ENCODE measurements around the gene CXCR5.

Gene CXCR5

GRCh38 chr11:118892514-118892913, 8.8 kb downstream of the CXCR5 start:
- no peak overlapping the region for H3K4me2 ChIP-seq (ENCODE audit: low read length)
- H3K9ac ChIP-seq (ENCODE audit: low read depth, low read length): no peak overlapping the region
- peaks cover 28% of the 10 kb centered on the region for H3K4me1 ChIP-seq (ENCODE audit: control insufficient read depth, insufficient read depth, low read length)
- H3K4me3 ChIP-seq (ENCODE audit: low read length): no peak overlapping the region
- H3K27me3 ChIP-seq (ENCODE audit: control insufficient read depth, insufficient read depth, low read length): no peaks in the 10 kb centered on the region
- peaks cover 9% of the 10 kb centered on the region for H3K36me3 ChIP-seq (ENCODE audit: insufficient read depth, low read length)
- H3K9me3 ChIP-seq (replicated peaks; ENCODE audit: low read length): no peaks in the 10 kb centered on the region

- no peak overlapping the region for H3K9ac ChIP-seq (ENCODE audit: low read depth, low read length)
- H3K4me3 ChIP-seq (ENCODE audit: low read length): no peak overlapping the region
- no peak overlapping the region for H3K4me2 ChIP-seq (ENCODE audit: low read length)
- no peaks in the 10 kb centered on the region for H3K9me3 ChIP-seq (replicated peaks; ENCODE audit: low read length)
- H3K4me1 ChIP-seq (ENCODE audit: control insufficient read depth, insufficient read depth, low read length): peaks cover 23% of the 10 kb centered on the region
- no peaks in the 10 kb centered on the region for H3K27me3 ChIP-seq (ENCODE audit: control insufficient read depth, insufficient read depth, low read length)
- peaks cover 13% of the 10 kb centered on the region for H3K36me3 ChIP-seq (ENCODE audit: insufficient read depth, low read length)
These were observed 9.3 kb downstream of the CXCR5 start for GRCh38 chr11:118892964-118893363.

DNA sequence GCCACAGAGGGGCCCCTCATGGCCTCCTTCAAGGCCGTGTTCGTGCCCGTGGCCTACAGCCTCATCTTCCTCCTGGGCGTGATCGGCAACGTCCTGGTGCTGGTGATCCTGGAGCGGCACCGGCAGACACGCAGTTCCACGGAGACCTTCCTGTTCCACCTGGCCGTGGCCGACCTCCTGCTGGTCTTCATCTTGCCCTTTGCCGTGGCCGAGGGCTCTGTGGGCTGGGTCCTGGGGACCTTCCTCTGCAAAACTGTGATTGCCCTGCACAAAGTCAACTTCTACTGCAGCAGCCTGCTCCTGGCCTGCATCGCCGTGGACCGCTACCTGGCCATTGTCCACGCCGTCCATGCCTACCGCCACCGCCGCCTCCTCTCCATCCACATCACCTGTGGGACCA, 10.0 kb downstream of the CXCR5 start:
- no peak overlapping the region for H3K9ac ChIP-seq (ENCODE audit: low read depth, low read length)
- H3K36me3 ChIP-seq (ENCODE audit: insufficient read depth, low read length): peaks cover 18% of the 10 kb centered on the region
- no peaks in the 10 kb centered on the region for H3K27me3 ChIP-seq (ENCODE audit: control insufficient read depth, insufficient read depth, low read length)
- H3K4me3 ChIP-seq (ENCODE audit: low read length): no peak overlapping the region
- H3K4me1 ChIP-seq (ENCODE audit: control insufficient read depth, insufficient read depth, low read length): peaks cover 16% of the 10 kb centered on the region
- H3K4me2 ChIP-seq (ENCODE audit: low read length): no peak overlapping the region
- no peaks in the 10 kb centered on the region for H3K9me3 ChIP-seq (replicated peaks; ENCODE audit: low read length)

- Histone ChIP-seq H3K4me1 (ENCODE audit: control insufficient read depth, insufficient read depth, low read length) (peaks cover 13% of the 10 kb centered on the region), H3K36me3 (ENCODE audit: insufficient read depth, low read length) (peaks cover 21% of the 10 kb centered on the region), H3K4me3 (ENCODE audit: low read length) (no peak overlapping the region), H3K9me3 (replicated peaks; ENCODE audit: low read length) (no peaks in the 10 kb centered on the region), H3K9ac (ENCODE audit: low read depth, low read length) (no peak overlapping the region), H3K27me3 (ENCODE audit: control insufficient read depth, insufficient read depth, low read length) (no peaks in the 10 kb centered on the region), H3K4me2 (ENCODE audit: low read length) (no peak overlapping the region)
These were observed 10.5 kb downstream of the CXCR5 start for GRCh38 chr11:118894192-118894591.

DNA sequence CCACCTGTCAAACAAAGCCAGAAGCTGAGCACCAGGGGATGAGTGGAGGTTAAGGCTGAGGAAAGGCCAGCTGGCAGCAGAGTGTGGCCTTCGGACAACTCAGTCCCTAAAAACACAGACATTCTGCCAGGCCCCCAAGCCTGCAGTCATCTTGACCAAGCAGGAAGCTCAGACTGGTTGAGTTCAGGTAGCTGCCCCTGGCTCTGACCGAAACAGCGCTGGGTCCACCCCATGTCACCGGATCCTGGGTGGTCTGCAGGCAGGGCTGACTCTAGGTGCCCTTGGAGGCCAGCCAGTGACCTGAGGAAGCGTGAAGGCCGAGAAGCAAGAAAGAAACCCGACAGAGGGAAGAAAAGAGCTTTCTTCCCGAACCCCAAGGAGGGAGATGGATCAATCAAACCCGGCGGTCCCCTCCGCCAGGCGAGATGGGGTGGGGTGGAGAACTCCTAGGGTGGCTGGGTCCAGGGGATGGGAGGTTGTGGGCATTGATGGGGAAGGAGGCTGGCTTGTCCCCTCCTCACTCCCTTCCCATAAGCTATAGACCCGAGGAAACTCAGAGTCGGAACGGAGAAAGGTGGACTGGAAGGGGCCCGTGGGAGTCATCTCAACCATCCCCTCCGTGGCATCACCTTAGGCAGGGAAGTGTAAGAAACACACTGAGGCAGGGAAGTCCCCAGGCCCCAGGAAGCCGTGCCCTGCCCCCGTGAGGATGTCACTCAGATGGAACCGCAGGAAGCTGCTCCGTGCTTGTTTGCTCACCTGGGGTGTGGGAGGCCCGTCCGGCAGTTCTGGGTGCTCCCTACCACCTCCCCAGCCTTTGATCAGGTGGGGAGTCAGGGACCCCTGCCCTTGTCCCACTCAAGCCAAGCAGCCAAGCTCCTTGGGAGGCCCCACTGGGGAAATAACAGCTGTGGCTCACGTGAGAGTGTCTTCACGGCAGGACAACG, 11.7 kb downstream of the CXCR5 start:
- Histone ChIP-seq H3K27me3 (ENCODE audit: control insufficient read depth, insufficient read depth, low read length) (no peaks in the 10 kb centered on the region), H3K9ac (ENCODE audit: low read depth, low read length) (no peak overlapping the region), H3K9me3 (replicated peaks; ENCODE audit: low read length) (no peaks in the 10 kb centered on the region), H3K36me3 (ENCODE audit: insufficient read depth, low read length) (peaks cover 32% of the 10 kb centered on the region), H3K4me1 (ENCODE audit: control insufficient read depth, insufficient read depth, low read length) (peaks cover 2% of the 10 kb centered on the region), H3K4me2 (ENCODE audit: low read length) (no peak overlapping the region), H3K4me3 (ENCODE audit: low read length) (no peak overlapping the region)

GRCh38 chr11:118896472-118896913, 12.8 kb downstream of the CXCR5 start:
- Histone ChIP-seq H3K4me1 (ENCODE audit: control insufficient read depth, insufficient read depth, low read length) (no peaks in the 10 kb centered on the region), H3K4me2 (ENCODE audit: low read length) (no peak overlapping the region), H3K27me3 (ENCODE audit: control insufficient read depth, insufficient read depth, low read length) (no peaks in the 10 kb centered on the region), H3K4me3 (ENCODE audit: low read length) (no peak overlapping the region), H3K9ac (ENCODE audit: low read depth, low read length) (no peak overlapping the region), H3K36me3 (ENCODE audit: insufficient read depth, low read length) (peaks cover 42% of the 10 kb centered on the region), H3K9me3 (replicated peaks; ENCODE audit: low read length) (no peaks in the 10 kb centered on the region)

GRCh38 chr11:118896921-118897591, 13.4 kb downstream of the CXCR5 start:
- H3K27me3 ChIP-seq (ENCODE audit: control insufficient read depth, insufficient read depth, low read length): no peaks in the 10 kb centered on the region
- peaks cover 48% of the 10 kb centered on the region for H3K36me3 ChIP-seq (ENCODE audit: insufficient read depth, low read length)
- H3K9ac ChIP-seq (ENCODE audit: low read depth, low read length): no peak overlapping the region
- H3K4me3 ChIP-seq (ENCODE audit: low read length): no peak overlapping the region
- no peak overlapping the region for H3K4me2 ChIP-seq (ENCODE audit: low read length)
- H3K9me3 ChIP-seq (replicated peaks; ENCODE audit: low read length): no peaks in the 10 kb centered on the region
- no peaks in the 10 kb centered on the region for H3K4me1 ChIP-seq (ENCODE audit: control insufficient read depth, insufficient read depth, low read length)

- peaks cover 53% of the 10 kb centered on the region for H3K36me3 ChIP-seq (ENCODE audit: insufficient read depth, low read length)
- no peak overlapping the region for H3K4me3 ChIP-seq (ENCODE audit: low read length)
- no peaks in the 10 kb centered on the region for H3K4me1 ChIP-seq (ENCODE audit: control insufficient read depth, insufficient read depth, low read length)
- H3K9ac ChIP-seq (ENCODE audit: low read depth, low read length): no peak overlapping the region
- H3K9me3 ChIP-seq (replicated peaks; ENCODE audit: low read length): no peaks in the 10 kb centered on the region
- no peaks in the 10 kb centered on the region for H3K27me3 ChIP-seq (ENCODE audit: control insufficient read depth, insufficient read depth, low read length)
- H3K4me2 ChIP-seq (ENCODE audit: low read length): no peak overlapping the region
These were observed 14.1 kb downstream of the CXCR5 start for GRCh38 chr11:118897721-118898310.

GRCh38 chr11:118898400-118899295, 15.0 kb downstream of the CXCR5 start:
- Histone ChIP-seq H3K9ac (ENCODE audit: low read depth, low read length) (no peak overlapping the region), H3K4me3 (ENCODE audit: low read length) (no peak overlapping the region), H3K27me3 (ENCODE audit: control insufficient read depth, insufficient read depth, low read length) (no peaks in the 10 kb centered on the region), H3K9me3 (replicated peaks; ENCODE audit: low read length) (no peaks in the 10 kb centered on the region), H3K4me2 (ENCODE audit: low read length) (no peak overlapping the region), H3K4me1 (ENCODE audit: control insufficient read depth, insufficient read depth, low read length) (no peaks in the 10 kb centered on the region), H3K36me3 (ENCODE audit: insufficient read depth, low read length) (peaks cover 58% of the 10 kb centered on the region)

- Histone ChIP-seq H3K9ac (ENCODE audit: low read depth, low read length) (no peak overlapping the region), H3K9me3 (replicated peaks; ENCODE audit: low read length) (no peaks in the 10 kb centered on the region), H3K36me3 (ENCODE audit: insufficient read depth, low read length) (peaks cover 62% of the 10 kb centered on the region), H3K4me2 (ENCODE audit: low read length) (no peak overlapping the region), H3K4me1 (ENCODE audit: control insufficient read depth, insufficient read depth, low read length) (no peaks in the 10 kb centered on the region), H3K27me3 (ENCODE audit: control insufficient read depth, insufficient read depth, low read length) (no peaks in the 10 kb centered on the region), H3K4me3 (ENCODE audit: low read length) (no peak overlapping the region)
These were observed 15.6 kb downstream of the CXCR5 start for GRCh38 chr11:118899296-118899688.
